Mesenchymal stem cell (in vitro differentiated cells and primary cell): Measurements from ENCODE around the gene PZP.

ENCODE experiments used
- DNase-seq: peaks from one replicate; pipeline ENCODE4 v3.0.0-alpha.2; 2013
- H2AFZ ChIP-seq: one replicate; pipeline ENCODE4 v1.6.1; 2013; ENCODE audit warnings: low read depth, mild to moderate bottlenecking, control low read depth, inconsistent platforms, low read length, moderate library complexity
- H2AK5ac ChIP-seq: 2 replicates; pipeline ENCODE4 v1.6.1; 2013; ENCODE audit warnings: low read length, moderate library complexity, mild to moderate bottlenecking, inconsistent platforms; ENCODE audit not compliant: severe bottlenecking
- H2BK120ac ChIP-seq: one replicate; pipeline ENCODE4 v1.6.1; 2013; ENCODE audit warnings: low read depth, mild to moderate bottlenecking, inconsistent platforms, low read length, moderate library complexity
- H2BK12ac ChIP-seq, 2 experiments: one replicate each; pipeline ENCODE4 v1.6.1; 2013; ENCODE audit warnings: inconsistent platforms in 2 of 2, low read length in 2 of 2, mild to moderate bottlenecking in 2 of 2, moderate library complexity in 2 of 2, control low read depth in 1 of 2
- H2BK15ac ChIP-seq: one replicate; pipeline ENCODE4 v1.6.1; 2013; ENCODE audit warnings: mild to moderate bottlenecking, low read depth, inconsistent platforms; ENCODE audit not compliant: poor library complexity, severe bottlenecking
- H2BK5ac ChIP-seq: 2 replicates; pipeline ENCODE4 v1.6.1; 2013; ENCODE audit warnings: low read depth, mild to moderate bottlenecking, low read length, control low read depth, inconsistent platforms; ENCODE audit not compliant: poor library complexity, severe bottlenecking
- H3K14ac ChIP-seq, 2 experiments: one replicate each; pipeline ENCODE4 v1.6.1; 2013; ENCODE audit warnings: inconsistent platforms in 2 of 2, low read length in 2 of 2, control low read depth in 1 of 2, mild to moderate bottlenecking in 1 of 2, moderate library complexity in 1 of 2
- H3K18ac ChIP-seq, 2 experiments: one replicate each; pipeline ENCODE4 v1.6.1; 2013; ENCODE audit warnings: inconsistent platforms in 2 of 2, low read length in 2 of 2, control low read depth in 1 of 2, low read depth in 1 of 2, mild to moderate bottlenecking in 1 of 2
- H3K23ac ChIP-seq, 2 experiments: one replicate each; pipeline ENCODE4 v1.6.1; 2013; ENCODE audit warnings: inconsistent platforms in 2 of 2, low read length in 2 of 2, mild to moderate bottlenecking in 2 of 2, moderate library complexity in 2 of 2, control low read depth in 1 of 2
- H3K27ac ChIP-seq: 2 replicates; pipeline ENCODE4 v1.5.1; 2013; ENCODE audit warnings: mild to moderate bottlenecking, moderate library complexity, low read length, control low read depth, inconsistent platforms; ENCODE audit not compliant: poor library complexity, severe bottlenecking
- H3K27me3 ChIP-seq, 2 experiments: 2 replicates each; pipeline versions ENCODE4 v1.6.1 to v1.7.0; 2013; ENCODE audit warnings: low read length in 2 of 2, mild to moderate bottlenecking in 2 of 2, moderate library complexity in 2 of 2, control low read depth in 1 of 2, inconsistent platforms in 1 of 2; ENCODE audit not compliant: control insufficient read depth in 1 of 2, insufficient read depth in 1 of 2
- H3K36me3 ChIP-seq, 2 experiments: 2 replicates each; pipeline versions ENCODE4 v1.6.1 to v1.7.0; 2013; ENCODE audit warnings: low read length in 2 of 2, control low read depth in 1 of 2, inconsistent platforms in 1 of 2, low read depth in 1 of 2, mild to moderate bottlenecking in 1 of 2; ENCODE audit not compliant: insufficient read depth in 2 of 2, control insufficient read depth in 1 of 2
- H3K4ac ChIP-seq, 2 experiments: one replicate each; pipeline ENCODE4 v1.6.1; 2013; ENCODE audit warnings: inconsistent platforms in 2 of 2, low read length in 2 of 2, mild to moderate bottlenecking in 2 of 2, moderate library complexity in 2 of 2, control low read depth in 1 of 2, low read depth in 1 of 2
- H3K4me1 ChIP-seq: 2 replicates; pipeline ENCODE4 v1.6.1; 2013; ENCODE audit warnings: low read depth, low read length, control low read depth; ENCODE audit not compliant: control insufficient read depth, insufficient read depth
- H3K4me2 ChIP-seq: 2 replicates; pipeline ENCODE4 v1.6.1; 2013; ENCODE audit warnings: low read length, mild to moderate bottlenecking, inconsistent platforms; ENCODE audit not compliant: poor library complexity, severe bottlenecking
- H3K4me3 ChIP-seq, 2 experiments: 2 replicates each; pipeline versions ENCODE4 v1.5.1 to v1.7.0; 2013; ENCODE audit warnings: low read length in 2 of 2, mild to moderate bottlenecking in 2 of 2, control low read depth in 1 of 2, low read depth in 1 of 2; ENCODE audit not compliant: insufficient read depth in 1 of 2
- H3K79me1 ChIP-seq: replicated peaks from 2 replicates; pipeline ENCODE4 v1.6.1; 2013; ENCODE audit warnings: mild to moderate bottlenecking, control low read depth, low read length, inconsistent platforms; ENCODE audit not compliant: poor library complexity, severe bottlenecking
- H3K9ac ChIP-seq: 2 replicates; pipeline ENCODE4 v1.7.0; 2013; ENCODE audit warnings: mild to moderate bottlenecking, low read length, moderate library complexity
- H3K9me3 ChIP-seq: 2 replicates; pipeline ENCODE4 v1.7.0; 2013; ENCODE audit warnings: mild to moderate bottlenecking, low read length; ENCODE audit not compliant: control insufficient read depth
- H4K8ac ChIP-seq: one replicate; pipeline ENCODE4 v1.6.1; 2013; ENCODE audit warnings: inconsistent platforms, mild to moderate bottlenecking, low read length, moderate library complexity
- H4K91ac ChIP-seq: one replicate; pipeline ENCODE4 v1.6.1; 2013; ENCODE audit warnings: mild to moderate bottlenecking, low read length, inconsistent platforms
- WGBS: methylation state at CpG from one replicate; pipeline ENCODE4 v1.1.7; 2013; ENCODE audit warnings: mixed read lengths; 5-methylcytosine and 5-hydroxymethylcytosine counted together

The PZP gene

DNA sequence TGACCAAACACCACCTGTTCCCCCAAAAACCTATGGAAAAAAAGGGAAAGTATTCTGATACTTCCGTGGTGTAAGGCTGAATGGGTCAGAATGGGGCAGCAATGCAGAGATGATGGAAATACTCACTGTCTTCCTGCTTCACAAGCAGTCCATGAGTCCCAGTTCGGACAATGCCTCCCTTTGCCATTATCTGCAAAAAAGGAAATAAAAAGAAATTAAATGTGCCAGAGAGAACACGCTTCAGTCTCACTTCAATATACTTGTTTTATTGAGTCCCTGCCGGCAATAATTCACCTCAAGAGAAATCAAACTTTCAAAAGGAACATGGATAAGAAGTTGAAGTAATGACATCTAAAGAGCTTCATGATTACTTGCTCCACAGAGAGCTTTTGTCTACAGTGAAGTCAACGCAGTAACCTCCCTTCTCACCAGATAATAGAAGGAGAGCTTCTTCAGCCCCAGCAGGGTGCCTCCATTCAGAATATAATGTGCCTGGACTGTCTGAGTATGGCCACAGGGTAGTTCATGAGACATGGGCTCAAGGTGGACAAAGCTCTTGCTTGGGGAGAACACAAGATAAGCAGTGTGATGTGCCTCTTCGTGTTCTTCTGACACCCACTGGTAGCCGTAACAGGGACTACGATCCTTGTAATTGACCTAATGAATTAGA is 107.0 kb downstream of the PZP start:
- H3K27me3 ChIP-seq: no peaks in the 10 kb centered on the region
- no peak overlapping the region for H2AFZ ChIP-seq
- H2BK12ac ChIP-seq: no peak overlapping the region
- DNase-seq: no peak
- H2BK15ac ChIP-seq: no peak overlapping the region
- H3K9me3 ChIP-seq: no peaks in the 10 kb centered on the region
- H3K79me1 ChIP-seq: no peaks in the 10 kb centered on the region
- no peak overlapping the region for H3K9ac ChIP-seq
- WGBS: 83% methylated on average over 2 of the region's 8 CpGs
- H2AK5ac ChIP-seq: no peak overlapping the region
- H3K4me1 ChIP-seq: no peaks in the 10 kb centered on the region
- H3K14ac ChIP-seq: no peak overlapping the region
- H3K18ac ChIP-seq: no peak overlapping the region
- H2BK5ac ChIP-seq: no peak overlapping the region
- no peak overlapping the region for H3K4ac ChIP-seq
- H3K4me3 ChIP-seq: no peak overlapping the region
- H3K4me2 ChIP-seq: no peak overlapping the region
- no peak overlapping the region for H4K8ac ChIP-seq
- H2BK120ac ChIP-seq: no peak overlapping the region
- peaks cover 0 to 22% of the 10 kb centered on the region in 2 experiments for H3K36me3 ChIP-seq
- no peak overlapping the region for H4K91ac ChIP-seq
- no peak overlapping the region for H3K27ac ChIP-seq
- H3K23ac ChIP-seq: no peak overlapping the region

- H2AK5ac ChIP-seq: no peak overlapping the region
- H4K91ac ChIP-seq: no peak overlapping the region
- no peak overlapping the region for H2BK120ac ChIP-seq
- no peak overlapping the region for H2AFZ ChIP-seq
- no peak overlapping the region for H3K27ac ChIP-seq
- H3K9ac ChIP-seq: no peak overlapping the region
- no CpG with 5 or more reads among the region's 2 CpGs for WGBS
- no peak overlapping the region for H2BK5ac ChIP-seq
- no peak overlapping the region for H3K4ac ChIP-seq
- H2BK12ac ChIP-seq: no peak overlapping the region
- no peak overlapping the region for H2BK15ac ChIP-seq
- no peak overlapping the region for H3K14ac ChIP-seq
- no peak overlapping the region for H3K4me2 ChIP-seq
- peaks cover 0 to 24% of the 10 kb centered on the region in 2 experiments for H3K36me3 ChIP-seq
- no peaks in the 10 kb centered on the region for H3K27me3 ChIP-seq
- no peak overlapping the region for H4K8ac ChIP-seq
- no peaks in the 10 kb centered on the region for H3K9me3 ChIP-seq
- H3K23ac ChIP-seq: no peak overlapping the region
- no peaks in the 10 kb centered on the region for H3K4me1 ChIP-seq
- no peaks in the 10 kb centered on the region for H3K79me1 ChIP-seq
- no peak for DNase-seq
- H3K18ac ChIP-seq: no peak overlapping the region
- H3K4me3 ChIP-seq: no peak overlapping the region
Observed at GRCh38 chr12:9099552-9100190, 108.5 kb downstream of the PZP start.
